Suprapubic skin (tissue), 4 donors: Measurements from ENCODE around the gene SLC35E1. TPM values are rescaled to one million over a fixed set of nuclear protein-coding genes. Genes with fewer than 3 reads are reported as not detected.
A peak's percentile ranks its signal among the peaks of the same experiment; 100 is the strongest.

Source experiments
- DNase-seq, 2 donors: peaks; one replicate each; pipeline ENCODE4 v3.0.0-alpha.2; 2019; ENCODE audit warnings: low spot score in 2 of 2
- H3K27ac ChIP-seq: fragments of 200-600 bp; sonication (generic); one replicate; pipeline ENCODE4 v1.5.1; 2019
- H3K27me3 ChIP-seq: fragments of 200-600 bp; sonication (generic); one replicate; pipeline ENCODE4 v1.5.1; 2019
- H3K36me3 ChIP-seq: fragments of 200-600 bp; sonication (generic); one replicate; pipeline ENCODE4 v1.5.1; 2019
- H3K4me1 ChIP-seq: fragments of 200-600 bp; sonication (generic); one replicate; pipeline ENCODE4 v1.5.1; 2019
- H3K4me3 ChIP-seq: fragments of 200-600 bp; sonication (generic); one replicate; pipeline ENCODE4 v1.5.1; 2019; ENCODE audit warnings: mild to moderate bottlenecking
- H3K9me3 ChIP-seq: fragments of 200-600 bp; sonication (generic); one replicate; pipeline ENCODE4 v1.5.1; 2019
- EP300 ChIP-seq: sonication (generic); formaldehyde crosslinking; IDR thresholded peaks from one replicate; pipeline ENCODE4 v1.6.1; 2017; ENCODE audit warnings: antibody characterized with exemption
- POLR2A ChIP-seq, 2 donors: fragments of 450-650 bp; IDR thresholded peaks; one replicate each; pipeline ENCODE4 v1.6.1; 2017; ENCODE audit warnings: antibody characterized with exemption in 2 of 2, mild to moderate bottlenecking in 2 of 2, moderate library complexity in 2 of 2
- POLR2AphosphoS5 ChIP-seq, 3 donors: sonication (generic); formaldehyde crosslinking; IDR thresholded peaks; one replicate each; pipeline ENCODE4 v1.6.1; 2017; ENCODE audit warnings: antibody characterized with exemption in 3 of 3
- WGBS: methylation state at CpG from one replicate; pipeline ENCODE4 v1.1.5; 2018; 5-methylcytosine and 5-hydroxymethylcytosine counted together
- total RNA-seq, 4 donors: library from RNA; depleted of rRNA; stranded (reverse); fragments of >200 nt; gene quantifications; one replicate each; pipeline ENCODE4 v1.1.0, GENCODE V29; 2016
- TF ChIP-seq, protein P1 (sequence below), 2 donors: fragments of 200-600 bp in 1 of 2; fragments of 450-650 bp in 1 of 2; sonication (generic) in 1 of 2; IDR thresholded peaks; one replicate each; pipeline ENCODE4 v1.5.1; 2016 to 2019; ENCODE audit warnings: antibody characterized with exemption in 2 of 2, mild to moderate bottlenecking in 1 of 2, moderate library complexity in 1 of 2

SLC35E1 gene
- 10 to 100 TPM; 49.8 to 64.8 (median 56.3) TPM for total RNA-seq

GRCh38 chr19:16572332-16573211 lies at the start of gene SLC35E1:
Gene SLC35E1, minus strand, starts transcription at chr19:16572415. Its CDS starts 51 bp downstream, at chr19:16572364.
- H3K36me3 ChIP-seq: peaks cover 49% of the 10 kb centered on the region
- peak within 1 kb of the TSS; percentile 89 for H3K27ac ChIP-seq
- H3K27me3 ChIP-seq: no peaks in the 10 kb centered on the region
- no peaks in the 10 kb centered on the region for H3K9me3 ChIP-seq
- TF ChIP-seq EP300 (no peak), POLR2A (IDR thresholded peaks at IDR 0.05) (peak in 1 of 2 donors; percentile 58), POLR2AphosphoS5 (IDR thresholded peaks at IDR 0.05) (peak; percentile 81 to 98 (median 96))
- TF ChIP-seq, protein P1, sequence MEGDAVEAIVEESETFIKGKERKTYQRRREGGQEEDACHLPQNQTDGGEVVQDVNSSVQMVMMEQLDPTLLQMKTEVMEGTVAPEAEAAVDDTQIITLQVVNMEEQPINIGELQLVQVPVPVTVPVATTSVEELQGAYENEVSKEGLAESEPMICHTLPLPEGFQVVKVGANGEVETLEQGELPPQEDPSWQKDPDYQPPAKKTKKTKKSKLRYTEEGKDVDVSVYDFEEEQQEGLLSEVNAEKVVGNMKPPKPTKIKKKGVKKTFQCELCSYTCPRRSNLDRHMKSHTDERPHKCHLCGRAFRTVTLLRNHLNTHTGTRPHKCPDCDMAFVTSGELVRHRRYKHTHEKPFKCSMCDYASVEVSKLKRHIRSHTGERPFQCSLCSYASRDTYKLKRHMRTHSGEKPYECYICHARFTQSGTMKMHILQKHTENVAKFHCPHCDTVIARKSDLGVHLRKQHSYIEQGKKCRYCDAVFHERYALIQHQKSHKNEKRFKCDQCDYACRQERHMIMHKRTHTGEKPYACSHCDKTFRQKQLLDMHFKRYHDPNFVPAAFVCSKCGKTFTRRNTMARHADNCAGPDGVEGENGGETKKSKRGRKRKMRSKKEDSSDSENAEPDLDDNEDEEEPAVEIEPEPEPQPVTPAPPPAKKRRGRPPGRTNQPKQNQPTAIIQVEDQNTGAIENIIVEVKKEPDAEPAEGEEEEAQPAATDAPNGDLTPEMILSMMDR (IDR thresholded peaks at IDR 0.05): no peak
- DNase-seq: peak; percentile 96 to 97
- WGBS: 0% methylated on average over 22 of the region's 83 CpGs
- H3K4me1 ChIP-seq: peaks cover 54% of the 10 kb centered on the region
- H3K4me3 ChIP-seq: peak within 1 kb of the TSS; percentile 93

- Histone ChIP-seq H3K27ac (no peak overlapping the region), H3K27me3 (no peaks in the 10 kb centered on the region), H3K4me1 (peaks cover 34% of the 10 kb centered on the region), H3K9me3 (no peaks in the 10 kb centered on the region), H3K4me3 (no peak overlapping the region), H3K36me3 (peaks cover 14% of the 10 kb centered on the region)
- 73% methylated on average over 3 of the region's 7 CpGs for WGBS
- DNase-seq: no peak
- TF ChIP-seq POLR2AphosphoS5 (IDR thresholded peaks at IDR 0.05) (no peak), EP300 (no peak), POLR2A (IDR thresholded peaks at IDR 0.05) (no peak)
- TF ChIP-seq, protein P1 (IDR thresholded peaks at IDR 0.05): no peak
Observed at GRCh38 chr19:16621165-16621800, 49.1 kb upstream of the SLC35E1 start.

DNA sequence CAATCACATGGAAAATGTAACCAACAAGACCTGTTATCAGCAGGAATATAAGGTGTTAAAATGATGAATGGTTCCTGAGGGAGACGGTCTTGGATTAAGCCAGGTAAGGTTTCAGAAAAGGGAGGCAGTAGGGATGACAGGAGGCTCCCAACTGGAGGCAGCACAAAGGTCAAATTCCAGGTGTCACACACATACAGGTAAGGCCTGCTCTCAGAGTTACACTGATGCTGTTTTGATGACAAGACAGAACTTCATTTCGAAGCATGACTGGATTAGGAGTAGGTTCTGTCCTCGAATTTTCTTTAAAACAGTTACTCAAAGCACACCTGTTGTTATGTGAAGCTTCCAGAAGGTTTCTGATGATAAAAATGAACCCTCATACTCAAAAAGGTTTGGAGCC lies 48.4 kb upstream of the SLC35E1 start:
- TF ChIP-seq POLR2AphosphoS5 (IDR thresholded peaks at IDR 0.05) (no peak), POLR2A (IDR thresholded peaks at IDR 0.05) (no peak), EP300 (no peak)
- TF ChIP-seq, protein P1 (IDR thresholded peaks at IDR 0.05): no peak
- Histone ChIP-seq H3K9me3 (no peaks in the 10 kb centered on the region), H3K36me3 (peaks cover 14% of the 10 kb centered on the region), H3K4me3 (no peak overlapping the region), H3K27me3 (no peaks in the 10 kb centered on the region), H3K4me1 (peaks cover 31% of the 10 kb centered on the region), H3K27ac (no peak overlapping the region)
- DNase-seq: no peak
- 73% methylated on average over 3 of the region's 3 CpGs for WGBS

DNA sequence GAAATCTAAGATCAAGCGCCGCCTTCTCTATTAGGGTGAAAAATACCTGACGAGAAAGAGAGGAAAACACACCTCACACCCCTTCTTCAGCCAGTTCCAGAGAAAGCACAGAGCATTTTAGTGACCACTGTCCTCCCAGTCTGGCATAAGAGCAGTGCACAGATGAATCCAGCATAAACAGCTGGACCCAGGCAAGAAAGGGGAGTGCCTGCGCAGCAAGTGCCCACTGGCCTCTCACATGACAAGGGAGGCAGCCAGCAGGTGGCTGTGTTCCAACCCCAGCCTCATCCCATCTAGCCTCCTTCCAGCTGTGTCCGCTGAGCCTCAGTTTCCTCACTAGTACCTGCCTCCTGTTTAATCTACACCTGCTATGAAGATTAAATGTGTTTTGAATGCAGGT lies 47.8 kb upstream of the SLC35E1 start:
- H3K27me3 ChIP-seq: no peaks in the 10 kb centered on the region
- TF ChIP-seq POLR2A (IDR thresholded peaks at IDR 0.05): no peak
- TF ChIP-seq, protein P1 (IDR thresholded peaks at IDR 0.05): no peak
- TF ChIP-seq POLR2AphosphoS5 (IDR thresholded peaks at IDR 0.05): no peak
- TF ChIP-seq EP300: no peak
- no peaks in the 10 kb centered on the region for H3K9me3 ChIP-seq
- WGBS: 75% methylated on average over 4 of the region's 5 CpGs
- H3K4me3 ChIP-seq: no peak overlapping the region
- peaks cover 34% of the 10 kb centered on the region for H3K4me1 ChIP-seq
- no peak for DNase-seq
- H3K27ac ChIP-seq: no peak overlapping the region
- peaks cover 14% of the 10 kb centered on the region for H3K36me3 ChIP-seq

DNA sequence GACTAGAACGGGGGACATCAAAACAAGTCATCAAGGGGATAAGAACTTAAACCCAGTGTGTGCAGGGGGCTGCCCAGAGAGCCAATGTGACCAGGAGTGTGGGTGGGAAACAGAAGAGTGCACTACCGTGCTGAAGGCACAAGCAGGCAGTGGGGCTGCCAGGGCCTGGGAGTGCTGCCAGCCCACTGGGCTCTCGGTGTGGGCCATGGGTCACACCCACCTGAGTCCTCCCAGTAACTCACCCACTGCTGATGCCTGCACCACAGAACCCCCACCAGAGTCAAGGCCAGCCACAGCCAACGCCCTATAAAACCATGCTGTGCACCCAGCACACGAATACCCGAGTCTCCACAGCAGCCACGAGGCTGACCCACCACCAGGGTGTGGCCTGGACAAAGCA lies 47.2 kb upstream of the SLC35E1 start:
- H3K9me3 ChIP-seq: no peaks in the 10 kb centered on the region
- peaks cover 11% of the 10 kb centered on the region for H3K36me3 ChIP-seq
- no peak for DNase-seq
- no peak overlapping the region for H3K4me3 ChIP-seq
- 76% methylated on average over 3 of the region's 7 CpGs for WGBS
- TF ChIP-seq POLR2A (IDR thresholded peaks at IDR 0.05) (no peak), POLR2AphosphoS5 (IDR thresholded peaks at IDR 0.05) (no peak), EP300 (no peak)
- TF ChIP-seq, protein P1 (IDR thresholded peaks at IDR 0.05): no peak
- no peak overlapping the region for H3K27ac ChIP-seq
- H3K4me1 ChIP-seq: peaks cover 36% of the 10 kb centered on the region
- no peaks in the 10 kb centered on the region for H3K27me3 ChIP-seq
